Lung (tissue), 12 donors: ENCODE measurements around the gene EXOC3L2. TPM values are rescaled to one million over a fixed set of nuclear protein-coding genes. Genes with fewer than 3 reads are reported as not detected.

Experiments
- ATAC-seq: fragments of 200-7000 bp; cut with Tn5 transposase; one replicate; pipeline ENCODE4 v1.9.1; 2020; ENCODE audit warnings: moderate number of reproducible peaks; ENCODE audit not compliant: insufficient read depth, low FRiP score
- DNase-seq, 3 donors: peaks; one replicate each; pipeline ENCODE4 v3.0.0-alpha.2; 2013 to 2017
- H3K27ac ChIP-seq, 2 donors: one replicate each; pipeline ENCODE4 v1.5.1; 2013; ENCODE audit warnings: mild to moderate bottlenecking in 2 of 2, moderate library complexity in 2 of 2, control low read depth in 1 of 2, inconsistent platforms in 1 of 2, low read depth in 1 of 2, low read length in 1 of 2
- H3K27me3 ChIP-seq, 3 donors: one replicate each; pipeline ENCODE4 v1.5.1; 2013; ENCODE audit warnings: low read length in 2 of 3; ENCODE audit not compliant: control insufficient read depth in 3 of 3, insufficient read depth in 3 of 3
- H3K36me3 ChIP-seq, 4 donors: one replicate each; pipeline ENCODE4 v1.5.1; 2013; ENCODE audit warnings: low read length in 4 of 4, mild to moderate bottlenecking in 1 of 4, moderate library complexity in 1 of 4; ENCODE audit not compliant: control insufficient read depth in 4 of 4, insufficient read depth in 4 of 4
- H3K4me1 ChIP-seq, 5 donors: one replicate each; pipeline ENCODE4 v1.5.1; 2013; ENCODE audit warnings: low read length in 5 of 5, mild to moderate bottlenecking in 2 of 5, moderate library complexity in 1 of 5; ENCODE audit not compliant: control insufficient read depth in 5 of 5, insufficient read depth in 5 of 5
- H3K4me3 ChIP-seq: one replicate; pipeline ENCODE4 v1.5.1; 2013; ENCODE audit warnings: mild to moderate bottlenecking, control low read depth, moderate library complexity
- H3K9ac ChIP-seq, 2 donors: one replicate each; pipeline ENCODE4 v1.5.1; 2013; ENCODE audit warnings: low read length in 2 of 2, control low read depth in 1 of 2; ENCODE audit not compliant: insufficient read depth in 1 of 2
- H3K9me3 ChIP-seq, 4 donors: one replicate each; pipeline ENCODE4 v1.5.1; 2013; ENCODE audit warnings: low read length in 3 of 4, mild to moderate bottlenecking in 1 of 4, moderate library complexity in 1 of 4; ENCODE audit not compliant: control insufficient read depth in 4 of 4, insufficient read depth in 3 of 4
- CTCF ChIP-seq: IDR thresholded peaks from 2 replicates; pipeline ENCODE4 v1.5.1; 2012; ENCODE audit warnings: mild to moderate bottlenecking; ENCODE audit errors: control extremely low read depth, extremely low read depth
- WGBS, 2 donors: extraction: QIAGEN DNeasy Blood & Tissue Kit; methylation state at CpG; one replicate each; pipeline ENCODE4 v1.1.7; 2013; 5-methylcytosine and 5-hydroxymethylcytosine counted together
- polyA plus RNA-seq, 2 donors: library from polyadenylated mRNA; stranded (reverse); fragments of 200-250 nt; gene quantifications; one replicate each; pipeline ENCODE4 v1.2.1, GENCODE V29; 2013
- total RNA-seq, 2 donors: library from RNA; depleted of rRNA in 1 of 2; stranded (reverse); fragments of >200 nt in 1 of 2; gene quantifications; one replicate each; pipeline ENCODE4 v1.2.1, GENCODE V29; 2014 to 2021
- donor health status: control.
- donor health status: control.
- donor health status: Bipolar disorder and iron deficiency.
- donor health status: healthy.
- donor health status: DM: yes; HTN: yes; CAD: no.

Gene EXOC3L2
- total and polyA plus RNA-seq, 4 donors = 1.7 to 2.8 (median 2.4) TPM

GRCh38 chr19:45186509-45187334 lies 58.5 kb downstream of the EXOC3L2 start:
- no peak overlapping the region for H3K4me3 ChIP-seq
- H3K36me3 ChIP-seq = no peaks in the 10 kb centered on the region
- TF ChIP-seq CTCF = no peak
- ATAC-seq = no peak
- H3K4me1 ChIP-seq = no peaks in the 10 kb centered on the region
- no peak overlapping the region for H3K9ac ChIP-seq
- no peak for DNase-seq
- no peaks in the 10 kb centered on the region for H3K9me3 ChIP-seq
- H3K27me3 ChIP-seq = no peaks in the 10 kb centered on the region
- no peak overlapping the region for H3K27ac ChIP-seq
- 86 to 95% methylated on average over 12 of the region's 12 CpGs for WGBS, 2 donors

- no peaks in the 10 kb centered on the region for H3K9me3 ChIP-seq
- ATAC-seq = no peak
- no peak for TF ChIP-seq CTCF
- no peak overlapping the region for H3K27ac ChIP-seq
- peaks cover 0 to 3% (median 0%) of the 10 kb centered on the region in 4 donors for H3K36me3 ChIP-seq
- peaks cover 0 to 13% (median 7%) of the 10 kb centered on the region in 5 donors for H3K4me1 ChIP-seq
- DNase-seq = no peak
- no peak overlapping the region for H3K4me3 ChIP-seq
- no peaks in the 10 kb centered on the region for H3K27me3 ChIP-seq
- H3K9ac ChIP-seq = no peak overlapping the region
- WGBS, 2 donors = 89 to 93% methylated on average over 5 of the region's 5 CpGs
Observed at GRCh38 chr19:45184115-45184514, 61.1 kb downstream of the EXOC3L2 start.

- Histone ChIP-seq H3K9me3 (no peaks in the 10 kb centered on the region), H3K9ac (no peak overlapping the region), H3K36me3 (peaks cover 0 to 3% (median 0%) of the 10 kb centered on the region in 4 donors), H3K4me3 (no peak overlapping the region), H3K27ac (no peak overlapping the region), H3K27me3 (no peaks in the 10 kb centered on the region), H3K4me1 (peaks cover 0 to 13% (median 7%) of the 10 kb centered on the region in 5 donors)
- ATAC-seq (no peak), DNase-seq (no peak)
- TF ChIP-seq CTCF = no peak
- WGBS, 2 donors = 59 to 61% methylated on average over 4 of the region's 4 CpGs
Observed at GRCh38 chr19:45182758-45183157, 62.4 kb downstream of the EXOC3L2 start.
